Amniotic stem cell (primary cell): ENCODE results near the gene KLHDC4.
"Not testable (repeated sequence)": the region's sequence is repeated elsewhere in the genome, so short reads cannot be mapped to it uniquely, and the experiment has no call there.

ENCODE experiments used
- DNase-seq: peaks from one replicate; lab custom pipeline; 2025; lab: John Stamatoyannopoulos, UW

KLHDC4 gene

GRCh38 chr16:87684106-87684677 lies 81.6 kb downstream of the KLHDC4 start:
- no peak for DNase-seq

GRCh38 chr16:87682852-87683399 lies 82.9 kb downstream of the KLHDC4 start:
- no peak for DNase-seq

GRCh38 chr16:87681981-87682570 lies 83.7 kb downstream of the KLHDC4 start:
- DNase-seq, result peak; percentile 45

DNA sequence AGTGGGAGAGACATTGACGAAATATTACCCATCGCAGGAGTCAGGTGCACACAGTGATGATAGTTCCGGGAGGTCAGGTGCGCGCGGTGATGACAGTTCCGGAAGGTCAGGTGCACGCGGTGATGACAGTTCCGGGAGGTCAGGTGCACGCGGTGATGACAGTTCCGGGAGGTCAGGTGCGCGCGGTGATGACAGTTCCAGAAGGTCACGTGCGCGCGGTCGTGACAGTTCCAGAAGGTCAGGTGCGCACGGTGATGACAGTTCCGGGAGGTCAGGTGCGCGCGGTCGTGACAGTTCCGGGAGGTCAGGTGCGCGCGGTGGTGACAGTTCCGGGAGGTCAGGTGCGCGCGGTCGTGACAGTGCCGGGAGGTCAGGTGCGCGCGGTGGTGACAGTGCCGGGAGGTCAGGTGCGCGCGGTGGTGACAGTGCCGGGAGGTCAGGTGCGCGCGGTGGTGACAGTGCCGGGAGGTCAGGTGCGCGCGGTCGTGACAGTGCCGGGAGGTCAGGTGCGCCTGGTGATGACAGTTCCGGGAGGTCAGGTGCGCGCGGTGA lies 84.7 kb downstream of the KLHDC4 start:
- not testable (repeated sequence) for DNase-seq

DNA sequence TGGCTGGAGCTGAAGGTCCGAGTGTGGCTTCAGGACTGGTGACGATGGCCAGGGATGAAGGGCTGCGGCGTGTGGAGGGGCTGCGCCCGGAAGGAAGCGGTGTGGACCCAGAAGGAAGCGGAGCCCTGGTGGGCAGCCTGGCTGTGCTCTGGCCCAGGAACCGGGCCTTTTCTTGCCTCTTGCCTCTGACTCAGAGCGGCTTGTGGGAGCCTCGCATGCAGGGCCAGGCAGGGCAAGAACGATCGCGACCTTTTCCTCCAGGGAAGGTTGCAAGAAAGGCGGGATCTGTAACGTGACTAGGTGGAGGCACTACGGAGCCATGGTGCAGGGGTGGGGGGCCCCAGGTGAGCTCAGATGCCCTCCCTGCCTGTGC lies 85.5 kb downstream of the KLHDC4 start:
- DNase-seq, result no peak

DNA sequence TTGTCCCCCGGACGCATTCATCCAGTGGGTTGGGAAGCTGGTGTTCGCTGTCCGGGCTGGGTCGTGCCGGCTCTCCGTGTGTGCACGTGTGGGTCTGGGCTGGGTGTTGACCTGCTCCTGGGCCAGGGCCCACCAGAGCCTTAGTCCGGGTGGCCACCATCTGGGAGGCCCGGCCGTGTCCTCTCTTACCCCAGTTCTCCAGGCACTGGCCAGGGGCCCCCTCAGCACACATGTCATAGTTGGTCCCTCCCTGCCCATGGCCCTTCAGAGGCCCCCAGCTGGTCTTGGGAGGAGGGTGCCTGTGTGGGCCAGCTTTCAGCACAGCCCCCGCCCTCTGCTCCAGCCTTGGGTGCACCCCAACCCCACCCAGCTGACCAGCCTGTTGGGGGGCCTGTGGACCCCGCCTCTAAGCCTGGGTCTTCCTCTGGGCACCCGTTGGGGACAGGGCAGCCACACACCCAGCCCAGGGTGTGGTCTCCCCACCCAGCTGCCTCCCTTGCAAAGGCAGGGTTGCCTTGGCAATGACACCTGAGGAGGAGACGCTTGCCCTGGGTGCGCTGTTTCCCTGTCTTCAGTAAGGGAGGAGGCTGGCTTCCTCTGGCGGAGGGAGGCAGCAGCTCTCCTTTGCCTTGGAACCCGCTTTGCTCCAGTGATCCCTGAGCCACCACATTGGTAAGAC lies 86.1 kb downstream of the KLHDC4 start:
- DNase-seq, result no peak

GRCh38 chr16:87678618-87679017 lies 87.2 kb downstream of the KLHDC4 start:
- DNase-seq, result no peak

DNA sequence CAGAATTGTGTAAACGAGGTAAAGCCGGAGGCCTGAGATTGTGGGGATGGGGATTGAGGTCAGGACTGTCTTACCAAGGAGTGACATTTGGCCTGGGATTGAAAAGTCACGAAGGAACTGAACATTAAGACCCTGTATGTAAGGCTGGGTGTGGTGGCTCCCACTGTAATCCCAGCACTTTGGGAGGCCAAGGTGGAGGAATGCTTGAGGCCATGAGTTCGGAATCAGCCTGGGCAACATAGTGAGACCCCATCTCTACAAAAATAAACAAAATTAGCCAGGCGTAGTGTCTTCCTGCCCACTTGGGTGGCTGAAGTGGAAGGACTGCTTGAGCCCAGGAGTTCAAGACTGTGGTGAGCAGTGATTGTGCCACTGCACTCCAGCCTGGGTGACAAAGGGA lies 88.0 kb downstream of the KLHDC4 start:
- DNase-seq, result no peak

GRCh38 chr16:87675111-87675719 lies 90.6 kb downstream of the KLHDC4 start:
- no peak for DNase-seq

GRCh38 chr16:87674419-87674818 lies 91.4 kb downstream of the KLHDC4 start:
- no peak for DNase-seq

GRCh38 chr16:87671715-87672270 lies 94.0 kb downstream of the KLHDC4 start:
- no peak for DNase-seq

- DNase-seq, result no peak
Observed at GRCh38 chr16:87671221-87671620, 94.6 kb downstream of the KLHDC4 start.

GRCh38 chr16:87669672-87670071 lies 96.1 kb downstream of the KLHDC4 start:
- no peak for DNase-seq

- DNase-seq, result no peak
Observed at GRCh38 chr16:87667946-87668345, 97.8 kb downstream of the KLHDC4 start.

DNA sequence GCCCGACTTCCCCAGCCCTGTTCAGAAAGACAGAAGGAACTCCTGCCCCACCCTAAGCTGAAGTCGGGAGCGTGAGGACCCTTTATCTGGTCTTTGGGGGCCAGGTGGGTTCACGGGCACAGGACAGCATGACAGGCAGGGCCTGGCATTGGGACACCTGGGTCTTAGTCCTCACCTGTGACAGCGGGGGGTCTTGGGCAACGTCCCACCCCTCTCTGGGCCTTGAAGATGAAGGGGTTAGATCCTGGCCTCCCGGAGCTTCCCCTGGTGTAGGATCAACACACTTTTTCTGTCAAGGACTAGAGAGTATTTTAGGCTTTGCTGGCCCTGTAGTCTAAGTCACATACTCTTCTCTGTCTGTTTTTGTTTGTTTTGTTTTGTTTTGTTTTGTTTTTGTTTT lies 98.3 kb downstream of the KLHDC4 start:
- DNase-seq, result no peak

DNA sequence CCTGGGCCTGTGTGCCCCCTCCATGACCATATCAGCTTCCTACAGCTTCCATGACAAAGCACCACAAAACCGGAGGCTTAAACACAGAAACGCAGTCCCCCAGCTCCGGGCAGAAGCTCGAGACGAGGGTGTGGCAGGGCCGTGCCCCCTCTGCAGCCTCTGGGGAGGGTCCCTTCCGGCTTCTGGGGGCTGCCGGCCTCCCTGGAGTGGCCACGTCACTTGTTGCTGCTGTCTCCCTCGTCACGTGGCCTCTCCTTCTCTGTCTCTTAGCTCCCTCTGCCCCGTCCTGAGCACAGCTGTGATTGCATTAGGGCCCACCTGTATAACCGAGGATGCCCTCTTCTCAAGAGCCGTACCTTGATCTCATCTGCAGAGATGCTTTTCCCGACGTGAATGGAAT lies 98.9 kb downstream of the KLHDC4 start:
- DNase-seq, result no peak

DNA sequence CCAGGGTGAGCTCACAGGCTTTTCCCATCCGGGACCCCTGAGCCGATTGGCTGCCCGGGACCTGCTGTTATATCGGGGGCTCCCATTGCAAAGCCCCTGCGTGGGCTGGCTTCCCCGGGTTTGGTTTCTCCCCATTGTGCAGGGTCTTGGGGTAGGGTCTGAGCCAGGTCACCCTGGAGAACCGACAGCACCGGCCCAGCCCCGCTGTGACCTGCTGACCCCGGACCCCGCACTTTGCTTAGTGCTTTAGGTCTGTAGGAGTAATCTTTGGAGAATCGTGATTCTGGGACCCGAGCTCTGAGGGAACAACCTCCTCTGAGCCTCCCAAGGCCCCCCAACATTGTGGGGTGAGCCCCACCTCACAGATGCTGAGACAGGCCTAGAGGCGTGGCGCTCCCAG lies 100.6 kb downstream of the KLHDC4 start:
- no peak for DNase-seq

- no peak for DNase-seq
Observed at GRCh38 chr16:87664792-87665191, 101.0 kb downstream of the KLHDC4 start.

DNA sequence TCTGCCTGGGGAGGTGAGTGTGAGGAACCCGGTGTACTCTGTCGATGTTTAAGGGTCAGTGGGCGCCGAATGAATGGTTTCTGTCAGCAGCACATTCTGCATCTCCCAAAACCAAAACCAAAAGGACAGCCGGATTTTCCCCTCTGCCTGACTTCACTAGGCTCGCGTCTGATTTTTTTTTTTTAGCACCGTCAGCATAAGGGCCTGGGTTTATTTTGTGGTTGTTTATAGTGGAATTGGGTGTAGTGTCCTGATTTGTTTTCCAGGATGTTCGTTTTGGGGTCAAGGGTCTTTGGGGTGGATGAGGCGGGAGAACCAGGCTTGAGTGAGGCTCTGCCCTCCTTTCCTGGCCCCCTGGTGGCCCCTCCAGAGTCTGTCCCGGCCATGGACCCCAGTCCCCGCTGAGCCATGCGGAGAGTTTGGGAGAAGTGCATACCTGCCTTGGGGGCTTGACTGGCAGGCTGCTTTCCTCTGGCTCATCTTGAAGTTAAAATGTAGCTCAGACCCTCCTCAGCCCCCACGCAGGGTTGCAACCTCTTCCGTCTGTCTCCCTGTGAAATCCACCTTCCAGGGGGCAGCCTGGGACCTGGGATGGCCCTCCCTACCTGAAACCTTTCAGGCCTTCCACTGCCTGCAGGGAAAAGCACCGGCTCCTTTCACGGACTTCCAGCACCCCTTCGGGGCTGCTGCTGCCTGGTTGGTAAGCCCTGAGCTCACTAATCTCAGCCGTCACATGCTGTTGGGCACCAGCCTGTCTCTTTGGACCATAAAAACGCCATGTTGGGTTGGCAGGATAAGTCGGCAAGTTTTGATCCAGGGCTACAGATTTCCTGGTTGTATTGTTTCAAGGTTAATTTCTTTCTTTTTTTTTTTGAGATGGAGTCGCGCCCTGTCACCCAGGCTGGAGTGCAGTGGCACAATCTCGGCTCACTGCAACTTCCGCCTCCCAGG lies 103.3 kb downstream of the KLHDC4 start:
- DNase-seq, result no peak

- DNase-seq, result no peak
Observed at GRCh38 chr16:87661561-87661960, 104.2 kb downstream of the KLHDC4 start.

- no peak for DNase-seq
Observed at GRCh38 chr16:87658564-87659225, 107.1 kb downstream of the KLHDC4 start.
